Measurements from ENCODE around the gene SHISAL2A. TPM values are rescaled to one million over a fixed set of nuclear protein-coding genes. Genes with fewer than 3 reads are reported as not detected.
A peak's percentile ranks its signal among the peaks of the same experiment; 100 is the strongest.

Gene SHISAL2A
- total RNA-seq (2013; cell fraction: nucleolus; rRNA removed), result 0.91 and 1.4 TPM in 2 replicates
- total RNA-seq (2014; rRNA removed) (0.22 and 0.40 TPM in 2 replicates), total RNA-seq (2014; rRNA removed; fragmentation: Illumina TruSeq; extraction: Trizol) (0.31 and 0.37 TPM in 2 replicates), total RNA-seq (2021) (0.56 and 0.67 TPM in 2 replicates), polyA plus RNA-seq (2011; rRNA removed) (0.12 and 0.31 TPM in 2 replicates), polyA plus RNA-seq (2014; fragmentation: Illumina TruSeq; extraction: Trizol) (0.11 and 0.57 TPM in 2 replicates), polyA plus RNA-seq (2014; fragmentation: Nextera tagmentation; extraction: Ambion mirVana) (under 1 TPM; 0.27 to 0.51 TPM), polyA plus RNA-seq (2014; rRNA removed) (0.60 and 0.77 TPM in 2 replicates), polyA plus RNA-seq (2016; fragmentation: Nextera tagmentation; extraction: Ambion mirVana) (under 1 TPM; 0.18 to 0.54 TPM), polyA minus RNA-seq (2011; rRNA and poly(A)+ RNA removed) (0.44 TPM in 1 of 2 replicates, not detected in the other), Bru-seq, nascent RNA (percentile 26 among the genes with signal in this experiment), BruChase-seq, experiment 1, labeled RNA remaining after a 6-hour chase (percentile 10 among the genes with signal in this experiment), BruChase-seq, experiment 2, labeled RNA remaining after a 2-hour chase (percentile 9 among the genes with signal in this experiment)
- 0.50 TPM for polyA plus RNA-seq (2011; ENCODE audit: low read depth)
- 0.31 and 0.35 TPM in 2 replicates for polyA plus RNA-seq (2011; cell fraction: cytosol; rRNA removed)
- 0.31 and 0.45 TPM in 2 replicates for polyA plus RNA-seq (2011; cell fraction: nucleus; rRNA removed)
- polyA plus RNA-seq (2012), result 0.95 and 1.1 TPM in 2 replicates
- polyA minus RNA-seq (2011; cell fraction: cytosol; rRNA and poly(A)+ RNA removed), result not detected in 2 replicates
- not detected in 2 replicates for polyA minus RNA-seq (2011; cell fraction: nucleus; rRNA and poly(A)+ RNA removed)
- long read RNA-seq, experiment 1, result 0 reads
- long read RNA-seq, experiment 2, result 0 reads

DNA sequence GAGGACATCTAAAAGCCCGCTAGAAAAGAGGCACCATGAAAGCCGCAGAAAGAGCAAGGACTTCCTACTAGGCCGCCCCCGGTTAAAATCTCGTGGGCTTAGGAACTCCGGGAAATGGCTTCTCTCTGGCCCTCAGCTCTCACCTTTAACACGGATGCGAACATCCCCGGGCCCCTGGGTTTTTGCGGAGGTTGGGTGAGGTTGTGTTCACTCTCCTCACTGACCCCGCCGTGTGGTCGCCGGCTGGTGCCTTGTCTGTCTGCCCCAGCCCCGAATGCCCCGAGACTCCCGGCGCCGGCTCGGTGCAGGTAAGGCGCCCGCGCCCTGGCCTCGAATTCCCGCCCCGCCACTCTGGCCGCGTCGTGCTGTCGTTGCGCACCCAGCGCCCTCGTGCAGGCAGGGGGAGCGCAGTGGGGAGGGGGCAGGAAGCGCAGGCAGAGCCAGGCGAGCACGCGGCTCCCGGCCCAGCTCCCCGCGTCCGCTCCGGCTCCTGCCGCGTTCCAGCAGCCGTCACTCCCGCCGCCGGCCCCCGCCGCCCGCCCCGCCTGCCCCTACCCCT is at the start of gene SHISAL2A:
Gene SHISAL2A, plus strand, starts transcription at position 437 of the 559 bp plus-strand sequence. CDS start 326 bp downstream, outside the sequence.
- ChIA-PET RAD21 (ENCODE audit: unreplicated experiment) (interaction anchor here (0.7 kb wide), 1 partner anchor 266 kb away, joined by 3 read pairs; the partner anchor contains the start of gene CC2D1B), POLR2A (interaction anchor here (0.6 kb wide), 1 partner anchor 27 kb away, joined by 3 read pairs; no protein-coding TSS in a partner anchor), SMC1A (ENCODE audit: uncharacterized antibody, unreplicated experiment) (interaction anchor here (1.1 to 1.9 kb wide), 4 partner anchors 10 to 54 kb away, joined by 3 to 5 read pairs (median 4); no protein-coding TSS in a partner anchor), CTCF (interaction anchor here (1.2 kb wide), 1 partner anchor 27 kb away, joined by 3 read pairs; no protein-coding TSS in a partner anchor)
- ATAC-seq (no peak), FAIRE-seq (no peak), DNase-seq (ENCODE audit: low read depth, low spot score) (no peak)
- Histone ChIP-seq H3K27ac (ENCODE audit: control insufficient read depth, insufficient read depth) (no peak within 1 kb of the TSS), H3K36me3 (ENCODE audit: control insufficient read depth in 2 of 2, insufficient read depth in 2 of 2, low read length in 1 of 2) (no peaks in the 10 kb centered on the region), H3K9ac (ENCODE audit: control insufficient read depth, insufficient read depth, low read length) (peak within 1 kb of the TSS; percentile 30; the same call in 1 of the 2 replicates), H3K27me3 (replicated peaks in 1 of 2; ENCODE audit: control insufficient read depth in 2 of 2, insufficient read depth in 2 of 2, low read length in 1 of 2) (peaks cover 4 to 8% of the 10 kb centered on the region in 2 experiments; a peak in 3 of 4 replicates), H2AFZ (ENCODE audit: control insufficient read depth, low read depth, low read length) (peak within 1 kb of the TSS; percentile 61), H3K9me3 (replicated peaks; ENCODE audit: control insufficient read depth, insufficient read depth, low read length) (no peaks in the 10 kb centered on the region; the same call in 2 of the 3 replicates), H3K4me2 (ENCODE audit: control insufficient read depth, insufficient read depth) (peak within 1 kb of the TSS; percentile 85), H3K79me2 (ENCODE audit: control insufficient read depth, insufficient read depth, low read length) (no peaks in the 10 kb centered on the region), H3K4me3 (peak within 1 kb of the TSS; percentile 54; the same call in 1 of the 2 replicates), H4K20me1 (ENCODE audit: control insufficient read depth, insufficient read depth) (no peaks in the 10 kb centered on the region), H3K4me1 (ENCODE audit: control insufficient read depth, insufficient read depth, low read length) (peaks cover 28% of the 10 kb centered on the region)
- in situ Hi-C loops (cut with MboI) (no loop called here), intact Hi-C loops (cut with micrococcal nuclease; ENCODE audit: unreplicated experiment) (no loop called here)
- BruUV-seq (replicated peaks), result no TSS peak
- WGBS (ENCODE audit: insufficient coverage, insufficient replicate concordance, low lambda C conversion rate, missing lambda C conversion rate), result 14% methylated on average over 33 of the region's 53 CpGs
- TF ChIP-seq EGR1 (IDR thresholded peaks at IDR 0.05; ENCODE audit: borderline replicate concordance in 1 of 2, low read depth in 2 of 2, low read length in 2 of 2) (0 out of 3 replicates have a peak, but pooled peaks of 1 of the 2 experiments have one; percentile 8), IKZF1 (conservative IDR thresholded peaks at IDR 0.05) (peak; percentile 22; the same call in 1 of the 2 replicates), NR2C2 (IDR thresholded peaks at IDR 0.05; ENCODE audit: borderline replicate concordance, control insufficient read depth, insufficient read length, low read depth) (no peak), POLR2A (IDR thresholded peaks at IDR 0.05; ENCODE audit: low read depth, low read length) (peak; percentile 53), GATAD2B (conservative IDR thresholded peaks at IDR 0.05; ENCODE audit: low read depth) (peak; percentile 27; the same call in 1 of the 2 replicates), GABPA (IDR thresholded peaks at IDR 0.05; ENCODE audit: low read depth) (no peak), BHLHE40 (IDR thresholded peaks at IDR 0.05; ENCODE audit: borderline replicate concordance in 1 of 2, low read depth in 2 of 2, low read length in 1 of 2) (peak in 1 of 2 experiments; percentile 19; a peak in 2 of 4 replicates)
- TF ChIP-seq, protein P1, sequence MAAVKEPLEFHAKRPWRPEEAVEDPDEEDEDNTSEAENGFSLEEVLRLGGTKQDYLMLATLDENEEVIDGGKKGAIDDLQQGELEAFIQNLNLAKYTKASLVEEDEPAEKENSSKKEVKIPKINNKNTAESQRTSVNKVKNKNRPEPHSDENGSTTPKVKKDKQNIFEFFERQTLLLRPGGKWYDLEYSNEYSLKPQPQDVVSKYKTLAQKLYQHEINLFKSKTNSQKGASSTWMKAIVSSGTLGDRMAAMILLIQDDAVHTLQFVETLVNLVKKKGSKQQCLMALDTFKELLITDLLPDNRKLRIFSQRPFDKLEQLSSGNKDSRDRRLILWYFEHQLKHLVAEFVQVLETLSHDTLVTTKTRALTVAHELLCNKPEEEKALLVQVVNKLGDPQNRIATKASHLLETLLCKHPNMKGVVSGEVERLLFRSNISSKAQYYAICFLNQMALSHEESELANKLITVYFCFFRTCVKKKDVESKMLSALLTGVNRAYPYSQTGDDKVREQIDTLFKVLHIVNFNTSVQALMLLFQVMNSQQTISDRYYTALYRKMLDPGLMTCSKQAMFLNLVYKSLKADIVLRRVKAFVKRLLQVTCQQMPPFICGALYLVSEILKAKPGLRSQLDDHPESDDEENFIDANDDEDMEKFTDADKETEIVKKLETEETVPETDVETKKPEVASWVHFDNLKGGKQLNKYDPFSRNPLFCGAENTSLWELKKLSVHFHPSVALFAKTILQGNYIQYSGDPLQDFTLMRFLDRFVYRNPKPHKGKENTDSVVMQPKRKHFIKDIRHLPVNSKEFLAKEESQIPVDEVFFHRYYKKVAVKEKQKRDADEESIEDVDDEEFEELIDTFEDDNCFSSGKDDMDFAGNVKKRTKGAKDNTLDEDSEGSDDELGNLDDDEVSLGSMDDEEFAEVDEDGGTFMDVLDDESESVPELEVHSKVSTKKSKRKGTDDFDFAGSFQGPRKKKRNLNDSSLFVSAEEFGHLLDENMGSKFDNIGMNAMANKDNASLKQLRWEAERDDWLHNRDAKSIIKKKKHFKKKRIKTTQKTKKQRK (IDR thresholded peaks at IDR 0.05; ENCODE audit: low read depth, low read length), result no peak
- TF ChIP-seq, protein P2, sequence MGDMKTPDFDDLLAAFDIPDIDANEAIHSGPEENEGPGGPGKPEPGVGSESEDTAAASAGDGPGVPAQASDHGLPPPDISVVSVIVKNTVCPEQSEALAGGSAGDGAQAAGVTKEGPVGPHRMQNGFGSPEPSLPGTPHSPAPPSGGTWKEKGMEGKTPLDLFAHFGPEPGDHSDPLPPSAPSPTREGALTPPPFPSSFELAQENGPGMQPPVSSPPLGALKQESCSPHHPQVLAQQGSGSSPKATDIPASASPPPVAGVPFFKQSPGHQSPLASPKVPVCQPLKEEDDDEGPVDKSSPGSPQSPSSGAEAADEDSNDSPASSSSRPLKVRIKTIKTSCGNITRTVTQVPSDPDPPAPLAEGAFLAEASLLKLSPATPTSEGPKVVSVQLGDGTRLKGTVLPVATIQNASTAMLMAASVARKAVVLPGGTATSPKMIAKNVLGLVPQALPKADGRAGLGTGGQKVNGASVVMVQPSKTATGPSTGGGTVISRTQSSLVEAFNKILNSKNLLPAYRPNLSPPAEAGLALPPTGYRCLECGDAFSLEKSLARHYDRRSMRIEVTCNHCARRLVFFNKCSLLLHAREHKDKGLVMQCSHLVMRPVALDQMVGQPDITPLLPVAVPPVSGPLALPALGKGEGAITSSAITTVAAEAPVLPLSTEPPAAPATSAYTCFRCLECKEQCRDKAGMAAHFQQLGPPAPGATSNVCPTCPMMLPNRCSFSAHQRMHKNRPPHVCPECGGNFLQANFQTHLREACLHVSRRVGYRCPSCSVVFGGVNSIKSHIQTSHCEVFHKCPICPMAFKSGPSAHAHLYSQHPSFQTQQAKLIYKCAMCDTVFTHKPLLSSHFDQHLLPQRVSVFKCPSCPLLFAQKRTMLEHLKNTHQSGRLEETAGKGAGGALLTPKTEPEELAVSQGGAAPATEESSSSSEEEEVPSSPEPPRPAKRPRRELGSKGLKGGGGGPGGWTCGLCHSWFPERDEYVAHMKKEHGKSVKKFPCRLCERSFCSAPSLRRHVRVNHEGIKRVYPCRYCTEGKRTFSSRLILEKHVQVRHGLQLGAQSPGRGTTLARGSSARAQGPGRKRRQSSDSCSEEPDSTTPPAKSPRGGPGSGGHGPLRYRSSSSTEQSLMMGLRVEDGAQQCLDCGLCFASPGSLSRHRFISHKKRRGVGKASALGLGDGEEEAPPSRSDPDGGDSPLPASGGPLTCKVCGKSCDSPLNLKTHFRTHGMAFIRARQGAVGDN (IDR thresholded peaks at IDR 0.05), result peak; percentile 57
- TF ChIP-seq, protein P3, sequence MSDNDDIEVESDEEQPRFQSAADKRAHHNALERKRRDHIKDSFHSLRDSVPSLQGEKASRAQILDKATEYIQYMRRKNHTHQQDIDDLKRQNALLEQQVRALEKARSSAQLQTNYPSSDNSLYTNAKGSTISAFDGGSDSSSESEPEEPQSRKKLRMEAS (IDR thresholded peaks at IDR 0.05; ENCODE audit: low read depth, low read length), result peak; percentile 78
